Ovary (tissue), 3 donors: ENCODE results near the gene CAMK2D.

Experiments used
- EP300 ChIP-seq: sonication (generic); formaldehyde crosslinking; IDR thresholded peaks from one replicate; pipeline ENCODE4 v1.6.1; 2017; ENCODE audit warnings: antibody characterized with exemption
- TF ChIP-seq, protein P1 (sequence below), 3 donors: fragments of 450-650 bp in 2 of 3; fragments of 200-600 bp in 1 of 3; IDR thresholded peaks; one replicate each; pipeline versions ENCODE4 v1.5.1 to v1.8.0; 2016 to 2022; ENCODE audit warnings: antibody characterized with exemption in 3 of 3, mild to moderate bottlenecking in 1 of 3
- donor health status: DM: no; HTN: no; CAD: no.

- TF ChIP-seq, protein P1, sequence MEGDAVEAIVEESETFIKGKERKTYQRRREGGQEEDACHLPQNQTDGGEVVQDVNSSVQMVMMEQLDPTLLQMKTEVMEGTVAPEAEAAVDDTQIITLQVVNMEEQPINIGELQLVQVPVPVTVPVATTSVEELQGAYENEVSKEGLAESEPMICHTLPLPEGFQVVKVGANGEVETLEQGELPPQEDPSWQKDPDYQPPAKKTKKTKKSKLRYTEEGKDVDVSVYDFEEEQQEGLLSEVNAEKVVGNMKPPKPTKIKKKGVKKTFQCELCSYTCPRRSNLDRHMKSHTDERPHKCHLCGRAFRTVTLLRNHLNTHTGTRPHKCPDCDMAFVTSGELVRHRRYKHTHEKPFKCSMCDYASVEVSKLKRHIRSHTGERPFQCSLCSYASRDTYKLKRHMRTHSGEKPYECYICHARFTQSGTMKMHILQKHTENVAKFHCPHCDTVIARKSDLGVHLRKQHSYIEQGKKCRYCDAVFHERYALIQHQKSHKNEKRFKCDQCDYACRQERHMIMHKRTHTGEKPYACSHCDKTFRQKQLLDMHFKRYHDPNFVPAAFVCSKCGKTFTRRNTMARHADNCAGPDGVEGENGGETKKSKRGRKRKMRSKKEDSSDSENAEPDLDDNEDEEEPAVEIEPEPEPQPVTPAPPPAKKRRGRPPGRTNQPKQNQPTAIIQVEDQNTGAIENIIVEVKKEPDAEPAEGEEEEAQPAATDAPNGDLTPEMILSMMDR (IDR thresholded peaks at IDR 0.05), result no peak
- TF ChIP-seq EP300, result no peak
Observed at GRCh38 chr4:113621633-113622032, 139.9 kb downstream of the CAMK2D start.
